ENCODE measurements around the gene OR10D3. TPM values are rescaled to one million over a fixed set of nuclear protein-coding genes. Genes with fewer than 3 reads are reported as not detected.
"Not testable (repeated sequence)": the region's sequence is repeated elsewhere in the genome, so short reads cannot be mapped to it uniquely, and the experiment has no call there.

Gene OR10D3, protein sequence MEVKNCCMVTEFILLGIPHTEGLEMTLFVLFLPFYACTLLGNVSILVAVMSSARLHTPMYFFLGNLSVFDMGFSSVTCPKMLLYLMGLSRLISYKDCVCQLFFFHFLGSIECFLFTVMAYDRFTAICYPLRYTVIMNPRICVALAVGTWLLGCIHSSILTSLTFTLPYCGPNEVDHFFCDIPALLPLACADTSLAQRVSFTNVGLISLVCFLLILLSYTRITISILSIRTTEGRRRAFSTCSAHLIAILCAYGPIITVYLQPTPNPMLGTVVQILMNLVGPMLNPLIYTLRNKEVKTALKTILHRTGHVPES
- total RNA-seq, result not detected

DNA sequence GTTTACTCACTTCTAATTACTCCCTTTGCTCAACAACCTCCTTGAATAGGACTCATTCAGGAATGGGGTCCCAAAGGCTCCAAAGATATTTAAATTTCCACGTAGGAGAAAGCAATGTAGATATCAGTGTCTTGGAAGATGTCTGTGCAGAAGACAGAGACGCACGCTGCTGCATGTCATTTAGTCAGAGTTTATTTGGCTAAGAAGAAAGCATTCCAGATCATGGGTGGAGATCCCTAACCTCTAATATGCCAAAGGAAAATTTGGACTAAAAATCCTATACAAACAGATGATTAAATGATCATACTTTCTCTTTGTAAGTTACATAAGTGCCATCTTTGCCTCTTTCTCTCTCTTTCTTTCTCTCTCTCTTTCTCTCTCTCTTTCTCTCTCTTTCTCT lies at the start of gene OR10D3:
TSS of gene OR10D3 (plus strand) at position 278 of the 400 bp plus-strand sequence. CDS start 1,925 bp downstream, outside the sequence.
- FAIRE-seq (no peak), DNase-seq (ENCODE audit: low spot score in 2 of 2) (no peak)

DNA sequence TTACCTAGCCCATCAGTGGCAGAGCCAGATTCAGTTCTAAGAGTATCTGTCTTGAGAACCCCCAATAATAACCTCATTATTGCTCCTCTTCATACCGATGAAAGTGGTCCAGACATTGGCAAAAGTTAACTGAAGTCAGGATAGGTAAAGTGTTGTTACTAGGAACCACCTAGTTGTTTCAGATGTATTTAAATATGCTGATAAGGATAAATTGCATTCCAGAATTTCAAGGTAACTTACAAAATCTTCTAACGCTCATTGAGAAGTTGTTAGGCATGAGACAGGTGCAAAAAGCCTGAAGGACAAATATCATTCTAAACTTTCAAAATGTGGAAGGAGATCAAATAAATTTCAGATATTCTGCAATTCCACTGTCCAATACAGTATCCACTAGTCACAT lies 40.1 kb upstream of the OR10D3 start:
- FAIRE-seq, result no peak
- no peak for DNase-seq (ENCODE audit: low spot score in 2 of 2)

DNA sequence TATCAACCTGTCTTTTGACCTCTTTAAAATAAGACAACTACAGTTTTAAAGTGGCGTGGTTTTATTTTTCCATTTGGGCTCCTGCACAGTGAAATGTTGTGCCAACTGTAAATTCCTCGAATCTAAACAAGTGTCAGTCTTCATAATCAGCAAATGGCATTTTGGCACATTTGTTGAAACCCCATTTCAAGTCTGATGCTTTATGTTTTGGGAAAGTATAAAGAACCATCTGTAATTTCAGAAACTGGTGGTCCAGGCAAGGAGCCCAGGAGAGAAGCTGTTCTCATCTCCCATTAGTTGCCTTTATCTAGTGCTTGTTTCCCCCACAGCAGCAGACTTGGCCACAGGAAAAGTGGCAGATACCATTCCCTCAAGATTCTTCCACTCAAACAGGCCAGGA lies 35.2 kb upstream of the OR10D3 start:
- FAIRE-seq, result no peak
- no peak for DNase-seq (ENCODE audit: low spot score in 2 of 2)

DNA sequence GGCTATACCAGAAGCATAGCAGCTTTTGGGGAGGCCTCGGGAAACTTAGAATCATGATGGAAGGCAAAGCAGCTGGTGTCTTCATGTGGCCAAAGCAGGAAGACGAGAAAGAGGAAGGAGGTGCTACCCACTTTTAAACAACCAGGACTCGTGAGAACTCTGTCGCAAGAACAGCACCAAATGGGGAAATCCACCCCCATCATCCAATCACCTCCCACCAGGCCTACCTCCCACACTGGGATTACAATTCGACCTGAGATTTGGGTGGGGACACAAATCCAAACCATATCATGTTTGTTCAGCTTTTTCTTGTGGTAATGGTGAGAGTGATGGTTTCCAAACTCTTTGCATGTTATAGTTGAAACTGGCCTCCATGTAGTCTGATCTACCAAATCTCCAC lies 32.5 kb upstream of the OR10D3 start:
- no peak for FAIRE-seq
- no peak for DNase-seq (ENCODE audit: low spot score in 2 of 2)

DNA sequence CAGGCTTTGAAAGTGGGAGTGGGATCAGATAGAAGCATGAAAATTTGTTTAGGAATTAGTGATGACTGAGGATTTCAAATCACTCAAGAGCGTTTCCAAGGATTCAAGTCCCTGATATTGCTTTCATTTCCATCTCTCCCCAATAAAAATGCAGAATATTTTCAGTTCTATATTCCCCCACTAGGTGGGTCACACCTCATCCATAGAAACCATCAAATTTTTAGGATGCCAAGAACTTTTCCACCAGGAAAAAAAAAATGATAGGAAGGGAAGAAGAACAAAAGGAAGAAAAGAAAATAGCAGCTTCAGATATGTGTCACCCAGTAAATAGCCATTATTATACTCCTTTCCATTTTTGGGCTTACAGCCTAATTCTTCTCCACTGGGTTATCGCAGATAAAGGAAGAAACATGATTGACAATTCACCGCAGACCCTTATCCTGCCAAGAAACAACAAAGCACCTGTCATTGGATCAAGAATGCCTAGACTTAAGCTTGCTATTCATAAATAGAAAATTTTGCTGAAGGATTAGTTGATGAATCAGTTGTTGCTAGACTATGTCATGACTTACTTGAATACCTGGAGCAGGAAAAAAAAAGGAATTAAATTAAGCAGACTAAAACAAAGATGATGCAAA lies 30.3 kb upstream of the OR10D3 start:
- no peak for FAIRE-seq
- no peak for DNase-seq (ENCODE audit: low spot score in 2 of 2)

DNA sequence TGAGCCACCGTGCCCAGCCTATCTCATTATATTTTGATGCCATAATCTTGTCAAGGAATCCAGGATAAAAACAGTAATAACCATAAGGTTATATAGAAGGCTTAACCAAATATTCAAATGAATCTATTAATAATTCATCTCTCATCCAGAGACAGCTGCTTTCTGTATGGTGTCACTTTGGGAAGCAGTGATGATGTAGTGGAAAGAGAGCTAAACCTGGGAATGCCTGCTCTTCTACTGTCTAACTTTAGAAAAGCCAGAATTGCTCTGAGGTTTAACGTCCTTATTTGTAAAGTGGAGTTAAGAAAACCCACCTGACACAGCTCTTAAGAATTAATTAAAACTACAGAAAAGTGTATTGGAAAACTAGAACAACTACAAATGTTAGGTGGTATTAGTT lies 29.3 kb upstream of the OR10D3 start:
- DNase-seq (ENCODE audit: low spot score in 2 of 2), result no peak
- FAIRE-seq, result no peak

DNA sequence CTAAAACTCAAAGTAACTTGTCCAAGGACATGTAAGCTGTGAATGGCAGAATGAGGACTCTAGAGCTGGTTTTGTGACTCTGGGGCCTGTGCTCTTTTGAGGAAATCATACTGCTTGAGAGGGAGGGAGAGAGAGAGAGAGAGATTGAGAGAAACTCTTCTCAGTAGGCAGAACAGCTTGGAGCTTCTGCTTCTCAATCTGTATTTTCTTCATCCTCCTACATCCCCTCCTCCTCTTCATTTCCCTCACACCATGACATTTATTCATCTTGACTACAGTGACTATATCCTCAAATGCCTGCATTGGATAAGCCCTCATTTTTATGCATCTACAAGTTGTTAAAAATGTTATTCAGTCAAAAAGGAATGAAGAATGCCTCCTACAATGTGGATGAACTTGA lies 23.7 kb upstream of the OR10D3 start:
- FAIRE-seq (no peak), DNase-seq (ENCODE audit: low spot score in 2 of 2) (peak in 1 of 2 donors; percentile 12)

DNA sequence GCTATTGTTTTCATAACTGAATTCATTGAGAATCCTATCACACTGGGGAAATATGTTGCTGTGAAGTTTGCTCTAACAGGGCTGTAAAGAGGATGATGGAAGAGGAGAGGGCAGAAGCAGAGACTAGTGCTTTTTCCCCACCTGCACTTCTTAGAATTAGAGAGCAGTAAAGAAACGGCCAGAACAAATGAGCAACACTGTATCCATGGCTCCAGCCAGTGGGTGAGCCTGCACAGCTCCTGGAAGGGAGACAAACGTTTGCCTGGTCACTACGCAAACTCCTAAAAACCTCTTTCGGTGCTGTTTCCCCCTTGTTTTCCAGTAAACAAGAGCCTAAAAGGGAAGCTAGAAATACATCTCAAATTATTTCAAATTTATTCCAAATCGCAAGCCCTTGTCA lies 22.2 kb upstream of the OR10D3 start:
- no peak for DNase-seq (ENCODE audit: low spot score in 2 of 2)
- FAIRE-seq, result no peak

DNA sequence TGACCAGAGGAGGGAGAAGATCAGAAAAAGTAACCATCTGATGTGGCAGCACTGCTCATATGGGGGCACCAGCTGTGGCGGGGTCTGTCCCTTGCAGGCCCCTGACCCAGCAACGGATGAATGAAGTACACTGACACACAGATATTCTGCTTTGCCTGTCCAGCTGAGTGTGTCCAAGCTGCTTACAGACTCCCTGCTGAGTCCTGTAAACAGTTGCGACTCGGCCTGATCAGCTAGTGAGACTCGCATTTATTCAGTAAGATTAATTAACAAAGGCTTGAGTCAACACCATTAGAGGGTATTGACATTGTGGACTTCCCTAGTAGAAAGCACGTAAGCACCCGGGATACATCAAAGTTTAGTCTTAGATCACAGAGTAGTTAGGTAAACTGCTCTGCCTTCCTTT lies 15.3 kb upstream of the OR10D3 start:
- FAIRE-seq, result no peak
- DNase-seq (ENCODE audit: low spot score in 2 of 2), result no peak

DNA sequence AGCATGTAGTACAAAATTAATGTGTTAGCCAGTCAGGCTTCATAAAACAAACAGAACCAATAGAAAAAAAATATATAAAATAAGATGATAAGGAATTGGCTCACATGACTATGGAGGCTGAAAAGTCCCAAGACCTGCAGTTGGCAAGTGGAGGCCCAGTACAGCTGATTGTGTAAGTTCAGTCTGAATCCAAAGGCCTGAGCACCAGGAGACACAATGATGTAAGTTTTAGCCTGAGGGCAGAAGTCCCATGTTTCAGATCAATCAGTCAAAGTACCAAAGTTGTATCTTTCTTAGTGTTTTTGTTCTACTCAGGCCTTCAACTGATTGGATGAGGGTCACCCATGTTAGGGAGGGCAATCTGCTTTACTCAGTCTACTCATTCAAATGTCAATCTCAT lies 14.3 kb upstream of the OR10D3 start:
- FAIRE-seq, result no peak
- DNase-seq (ENCODE audit: low spot score in 2 of 2), result no peak

DNA sequence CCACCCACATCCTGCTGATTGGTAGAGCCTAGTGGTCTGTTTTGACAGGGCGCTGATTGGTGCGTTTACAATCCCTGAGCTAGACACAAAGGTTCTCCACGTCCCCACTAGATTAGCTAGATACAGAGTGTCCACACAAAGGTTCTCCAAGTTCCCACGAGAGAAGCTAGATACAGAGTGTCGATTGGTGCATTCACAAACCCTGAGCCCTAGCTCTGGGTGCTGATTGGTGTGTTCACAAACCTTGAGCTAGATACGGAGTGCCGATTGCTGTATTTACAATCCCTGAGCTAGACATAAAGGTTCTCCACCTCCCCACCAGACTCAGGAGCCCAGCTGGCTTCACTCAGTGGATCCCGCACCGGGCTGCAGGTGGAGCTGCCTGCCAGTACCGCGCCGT lies 12.8 kb upstream of the OR10D3 start:
- DNase-seq (ENCODE audit: low spot score in 2 of 2); FAIRE-seq: not testable (repeated sequence)

DNA sequence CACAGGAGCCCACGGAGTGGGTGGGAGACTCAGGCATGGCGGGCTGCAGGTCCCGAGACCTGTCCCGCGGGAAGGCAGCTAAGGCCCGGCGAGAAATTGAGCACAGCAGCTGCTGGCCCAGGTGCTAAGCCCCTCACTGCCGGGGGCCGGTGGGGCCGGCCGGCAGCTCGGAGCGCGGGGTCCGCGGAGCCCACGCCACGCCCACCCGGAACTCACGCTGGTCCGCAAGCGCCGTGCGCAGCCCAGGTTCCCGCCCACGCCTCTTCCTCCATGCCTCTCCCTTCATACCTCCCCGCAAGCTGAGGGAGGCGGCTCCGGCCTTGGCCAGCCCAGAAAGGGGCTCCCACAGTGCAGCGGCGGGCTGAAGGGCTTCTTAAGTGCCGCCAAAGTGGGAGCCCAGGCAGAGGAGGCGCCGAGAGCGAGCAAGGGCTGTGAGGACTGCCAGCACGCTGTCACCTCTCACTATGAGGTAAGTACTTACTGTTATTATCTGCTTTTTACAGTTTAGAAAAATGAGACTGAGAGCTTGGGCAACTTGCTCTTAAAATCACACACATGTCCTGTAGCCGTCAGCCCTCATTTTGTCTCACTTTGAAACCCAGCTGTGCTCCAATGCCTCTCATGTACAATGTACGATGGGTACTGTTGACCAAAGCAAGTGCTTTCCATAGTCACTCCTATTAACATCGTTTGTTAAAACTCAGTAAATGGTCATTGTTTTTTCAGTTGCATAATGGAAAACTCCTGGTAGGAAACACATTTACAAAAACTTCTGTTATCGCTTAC lies 12.2 kb upstream of the OR10D3 start:
- DNase-seq (ENCODE audit: low spot score in 2 of 2) (no peak), FAIRE-seq (no peak)

DNA sequence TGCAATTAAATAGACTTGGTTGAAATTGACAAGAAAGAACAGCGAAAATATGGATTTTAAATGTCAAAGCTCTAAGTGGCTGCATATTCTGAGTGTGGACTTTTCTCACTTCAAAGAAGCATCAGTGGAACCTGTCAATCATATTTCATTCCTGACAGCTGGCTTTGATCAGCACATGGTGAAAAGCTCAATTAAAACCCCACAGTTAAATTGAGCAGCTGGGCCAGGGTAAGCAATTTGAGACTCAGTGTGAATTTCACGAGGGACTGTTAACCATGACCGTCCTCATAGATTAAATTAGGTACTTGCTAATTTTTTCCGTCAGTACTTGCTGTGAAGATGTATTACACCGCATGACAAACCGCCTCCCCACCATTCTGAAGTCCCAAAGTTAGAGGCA lies 11.0 kb upstream of the OR10D3 start:
- no peak for DNase-seq (ENCODE audit: low spot score in 2 of 2)
- no peak for FAIRE-seq

DNA sequence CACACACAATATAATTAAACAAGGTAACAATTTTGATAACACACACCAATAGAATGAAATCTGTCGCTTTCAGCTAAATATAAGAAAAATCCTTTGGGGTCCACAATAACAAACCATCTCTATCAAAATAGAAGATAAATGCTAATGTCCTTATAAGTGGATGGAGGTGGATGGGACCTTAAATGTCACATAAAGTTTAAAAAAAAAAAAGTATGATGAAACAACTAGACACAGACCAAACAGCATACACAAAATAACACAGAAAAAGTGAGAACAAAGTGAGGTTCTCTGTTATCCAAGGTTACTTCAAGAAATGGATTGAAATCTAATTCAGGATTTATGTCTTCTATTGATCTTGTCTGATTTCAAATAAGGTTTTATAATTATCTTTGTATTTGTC lies 10.5 kb upstream of the OR10D3 start:
- FAIRE-seq (no peak), DNase-seq (ENCODE audit: low spot score in 2 of 2) (no peak)

DNA sequence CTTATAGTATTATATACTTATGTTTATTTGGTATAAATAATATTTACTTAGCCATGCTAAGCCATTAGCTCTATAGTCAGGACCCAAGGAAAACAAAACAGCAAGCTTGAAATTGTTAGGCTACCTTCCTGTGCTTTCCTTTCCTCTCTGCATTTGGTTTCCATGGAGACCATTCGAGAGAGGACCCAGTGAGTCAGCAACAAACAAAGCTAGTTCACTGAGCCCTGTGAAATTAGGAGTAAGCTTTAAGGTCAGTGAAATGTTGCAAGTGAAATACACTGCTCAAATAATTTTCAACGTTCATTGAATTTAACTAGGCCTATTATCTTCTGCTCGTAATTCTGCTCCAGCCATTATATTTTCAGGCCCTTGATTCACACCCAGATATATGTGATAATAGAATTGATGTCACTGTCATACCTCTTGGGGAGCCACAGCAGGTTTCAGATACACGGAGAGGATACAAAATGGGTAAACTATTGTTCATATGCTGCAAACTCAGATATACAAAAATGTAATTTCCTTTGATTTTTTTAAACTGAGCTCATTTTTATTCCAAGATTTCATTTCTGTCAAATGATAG lies 9.1 kb upstream of the OR10D3 start:
- FAIRE-seq (no peak), DNase-seq (ENCODE audit: low spot score in 2 of 2) (peak; percentile 10 to 33)

DNA sequence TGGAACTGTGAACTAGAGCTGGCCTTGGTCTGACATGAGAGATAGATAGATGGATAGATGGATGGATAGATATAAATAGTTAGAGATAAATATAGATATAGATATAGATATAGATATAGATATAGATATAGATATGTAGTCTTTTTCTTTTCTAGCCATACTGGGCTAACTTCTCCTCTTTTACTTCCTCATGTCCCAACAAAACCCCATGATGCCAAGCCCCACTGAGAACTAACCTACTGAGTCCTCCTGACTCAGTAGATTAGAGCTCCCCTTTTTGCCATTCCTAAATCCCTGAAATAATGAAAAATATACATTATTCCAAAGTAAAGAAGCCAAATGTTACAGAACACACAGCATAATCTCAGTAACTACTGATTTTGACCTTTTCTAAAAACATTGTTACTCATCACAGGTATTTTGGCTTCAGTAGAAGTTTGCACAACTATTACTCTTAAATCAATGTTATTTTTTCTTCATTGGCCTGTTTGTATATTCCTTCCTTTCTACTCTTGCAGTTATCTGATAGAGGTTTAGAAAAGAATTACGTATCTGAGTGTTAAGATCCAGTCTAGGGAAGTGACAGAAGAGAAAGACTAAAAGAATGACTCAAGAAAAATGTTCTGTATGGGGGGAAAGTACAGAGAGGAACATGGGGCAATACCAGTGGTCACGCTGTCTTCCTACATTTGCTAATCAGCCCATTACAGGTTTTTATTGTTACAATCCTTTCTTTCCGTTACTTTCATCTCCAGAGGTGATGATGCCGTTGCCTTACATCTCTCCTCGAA lies 6.0 kb upstream of the OR10D3 start:
- no peak for FAIRE-seq
- no peak for DNase-seq (ENCODE audit: low spot score in 2 of 2)

DNA sequence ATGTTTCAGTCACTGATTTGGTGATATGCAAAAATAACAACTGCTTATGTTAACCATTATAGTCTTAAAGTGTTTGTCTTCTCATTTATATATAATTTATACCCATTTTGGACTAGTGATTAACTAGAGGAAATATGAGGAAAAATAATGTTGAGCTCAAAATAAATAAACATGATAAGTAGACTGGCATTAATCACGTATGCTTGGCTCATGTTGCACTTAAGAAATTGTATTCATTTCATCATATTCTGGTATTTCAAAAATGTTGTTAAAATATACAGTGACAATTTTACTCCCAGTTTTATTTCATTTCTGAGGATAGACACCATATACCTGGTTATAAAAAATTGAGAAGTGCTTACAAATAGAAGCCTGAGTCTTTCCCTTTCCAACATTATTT lies 3.8 kb upstream of the OR10D3 start:
- no peak for FAIRE-seq

DNA sequence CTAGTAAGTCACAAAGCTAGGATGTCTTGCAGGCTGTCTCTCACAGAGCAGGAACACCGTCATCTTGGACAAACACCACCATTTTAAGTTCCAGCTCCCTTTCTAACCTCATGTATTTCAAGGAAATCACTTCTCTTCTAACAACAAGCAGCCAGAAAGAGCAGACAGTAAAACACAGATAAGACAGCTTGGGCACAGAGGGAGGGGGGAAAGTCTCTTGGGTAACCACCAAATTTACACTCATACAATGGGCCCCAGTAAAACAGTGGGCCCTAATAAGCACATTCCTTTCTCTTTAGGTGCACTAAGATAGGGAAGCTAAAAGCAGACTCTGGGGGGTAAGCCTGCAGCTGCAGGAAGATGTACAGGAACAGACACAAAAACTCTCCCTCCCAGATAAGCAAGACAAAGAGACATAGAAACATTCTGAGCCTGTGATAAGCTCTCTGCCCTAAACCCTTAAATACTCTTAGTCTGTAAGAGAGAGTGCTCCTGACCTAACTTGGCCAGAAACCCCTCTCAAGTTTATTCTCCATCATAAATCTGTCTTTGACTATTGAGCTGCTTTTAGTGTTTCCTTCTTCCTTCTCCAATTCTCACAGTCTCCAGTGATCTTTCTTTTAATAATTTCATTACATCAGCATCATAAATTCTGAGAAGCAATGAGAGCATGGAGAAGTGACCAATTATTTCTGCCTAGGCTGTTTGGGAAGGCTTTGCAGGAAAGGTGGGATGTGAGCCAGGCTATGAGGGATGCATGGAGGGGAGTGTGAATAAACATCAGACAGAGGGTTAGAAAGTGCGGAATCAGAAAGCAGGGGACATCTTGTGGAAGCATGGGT lies 7.4 kb downstream of the OR10D3 start:
- DNase-seq (ENCODE audit: low spot score in 2 of 2) (no peak), FAIRE-seq (no peak)

More for the DNA sequence above, 3.8 kb upstream of the OR10D3 start:
- no peak for DNase-seq (ENCODE audit: low spot score in 2 of 2)

DNA sequence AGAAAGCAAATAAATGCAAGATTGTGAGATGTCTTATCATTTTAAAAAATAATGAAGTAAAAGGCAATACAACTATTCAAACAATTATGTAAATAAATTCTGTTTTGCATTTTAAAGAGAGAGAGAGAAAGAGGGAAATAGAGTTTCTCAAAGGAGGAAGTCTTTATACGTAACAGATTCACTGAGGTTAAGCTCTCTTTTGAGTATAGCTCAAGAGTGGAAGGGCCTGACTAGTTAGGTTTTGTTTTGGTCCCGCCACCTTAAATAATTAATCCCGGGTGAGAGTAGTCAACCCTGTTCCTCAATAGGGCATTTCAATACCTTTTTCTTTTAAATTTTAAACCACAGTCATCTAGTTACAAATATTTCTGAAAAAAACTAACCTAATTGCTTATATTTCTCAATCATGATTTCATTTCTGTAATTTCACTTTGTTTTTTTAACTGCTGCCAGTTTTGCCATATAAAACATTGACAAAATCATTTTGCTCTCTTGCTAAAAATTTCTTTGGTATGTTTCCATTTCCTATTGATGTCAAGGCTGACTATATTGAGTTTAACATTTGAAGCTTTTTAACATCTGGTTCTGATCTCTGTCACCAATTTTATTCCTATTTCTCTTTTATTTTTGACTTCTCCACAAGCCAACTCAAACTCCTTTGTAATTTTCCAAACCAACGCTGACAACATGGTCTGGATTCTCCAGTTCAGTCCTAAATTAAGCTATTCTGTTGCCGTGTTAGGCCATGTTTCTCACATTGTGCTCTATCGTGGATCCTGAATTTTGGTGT lies 10.3 kb downstream of the OR10D3 start:
- DNase-seq (ENCODE audit: low spot score in 2 of 2) (no peak), FAIRE-seq (no peak)
